Neutrophil (primary cell): ENCODE results near the gene CTNNBL1.

Experiments
- H3K27ac ChIP-seq: fragments of 200-600 bp; sonication (generic); 2 replicates; pipeline ENCODE4 v1.5.1; 2016; ENCODE audit warnings: mild to moderate bottlenecking, moderate library complexity
- H3K27me3 ChIP-seq: fragments of 200-600 bp; sonication (generic); 2 replicates; pipeline ENCODE4 v1.6.0; 2016; ENCODE audit warnings: mild to moderate bottlenecking
- H3K36me3 ChIP-seq: fragments of 200-600 bp; sonication (generic); 2 replicates; pipeline ENCODE4 v1.5.1; 2017
- H3K4me1 ChIP-seq, 2 experiments: fragments of 200-600 bp in 1 of 2; sonication (generic) in 1 of 2; 1 replicate in 1 of 2; 2 replicates in 1 of 2; pipeline versions ENCODE4 v1.5.1 to v1.6.1; 2013 to 2016; ENCODE audit warnings: low read depth in 1 of 2, low read length in 1 of 2, mild to moderate bottlenecking in 1 of 2, moderate library complexity in 1 of 2; ENCODE audit not compliant: control insufficient read depth in 1 of 2, insufficient read depth in 1 of 2
- H3K4me3 ChIP-seq, 2 experiments: fragments of 200-600 bp in 1 of 2; sonication (generic) in 1 of 2; 1 replicate in 1 of 2; 2 replicates in 1 of 2; pipeline ENCODE4 v1.5.1; 2013 to 2016; ENCODE audit warnings: low read depth in 1 of 2, low read length in 1 of 2, mild to moderate bottlenecking in 1 of 2, moderate library complexity in 1 of 2
- H3K9me3 ChIP-seq: fragments of 200-600 bp; sonication (generic); 2 replicates; pipeline ENCODE4 v1.5.1; 2016
- TF ChIP-seq, protein P1 (sequence below): fragments of 200-600 bp; sonication (generic); IDR thresholded peaks from 2 replicates; pipeline ENCODE4 v1.5.1; 2016; ENCODE audit warnings: antibody characterized with exemption

CTNNBL1 gene

GRCh38 chr20:37839955-37840354, 146.1 kb downstream of the CTNNBL1 start:
- TF ChIP-seq, protein P1, sequence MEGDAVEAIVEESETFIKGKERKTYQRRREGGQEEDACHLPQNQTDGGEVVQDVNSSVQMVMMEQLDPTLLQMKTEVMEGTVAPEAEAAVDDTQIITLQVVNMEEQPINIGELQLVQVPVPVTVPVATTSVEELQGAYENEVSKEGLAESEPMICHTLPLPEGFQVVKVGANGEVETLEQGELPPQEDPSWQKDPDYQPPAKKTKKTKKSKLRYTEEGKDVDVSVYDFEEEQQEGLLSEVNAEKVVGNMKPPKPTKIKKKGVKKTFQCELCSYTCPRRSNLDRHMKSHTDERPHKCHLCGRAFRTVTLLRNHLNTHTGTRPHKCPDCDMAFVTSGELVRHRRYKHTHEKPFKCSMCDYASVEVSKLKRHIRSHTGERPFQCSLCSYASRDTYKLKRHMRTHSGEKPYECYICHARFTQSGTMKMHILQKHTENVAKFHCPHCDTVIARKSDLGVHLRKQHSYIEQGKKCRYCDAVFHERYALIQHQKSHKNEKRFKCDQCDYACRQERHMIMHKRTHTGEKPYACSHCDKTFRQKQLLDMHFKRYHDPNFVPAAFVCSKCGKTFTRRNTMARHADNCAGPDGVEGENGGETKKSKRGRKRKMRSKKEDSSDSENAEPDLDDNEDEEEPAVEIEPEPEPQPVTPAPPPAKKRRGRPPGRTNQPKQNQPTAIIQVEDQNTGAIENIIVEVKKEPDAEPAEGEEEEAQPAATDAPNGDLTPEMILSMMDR, result no peak
- H3K27ac ChIP-seq, result no peak overlapping the region
- no peak overlapping the region for H3K4me3 ChIP-seq
- no peaks in the 10 kb centered on the region for H3K9me3 ChIP-seq
- peaks cover 38% of the 10 kb centered on the region for H3K36me3 ChIP-seq
- no peaks in the 10 kb centered on the region for H3K4me1 ChIP-seq
- no peaks in the 10 kb centered on the region for H3K27me3 ChIP-seq

DNA sequence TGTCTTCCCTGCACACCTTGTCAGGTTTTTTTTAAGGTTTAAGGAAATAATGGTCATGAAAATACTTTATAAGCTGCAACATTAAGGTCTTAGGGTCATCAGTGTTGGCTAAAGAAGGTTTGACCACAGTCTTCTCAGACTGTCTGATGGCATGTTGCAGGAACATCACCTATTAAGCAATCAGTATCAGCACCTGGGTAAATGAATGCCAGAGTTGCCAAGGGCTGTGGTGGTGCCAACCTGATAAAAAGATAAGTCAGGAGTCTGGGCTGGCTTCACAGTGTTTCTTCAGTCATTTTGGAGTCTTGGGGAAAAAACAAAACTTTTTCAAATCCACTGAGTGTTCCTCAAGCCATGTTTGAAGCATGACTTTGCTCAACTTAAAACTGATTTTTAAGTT, 147.6 kb downstream of the CTNNBL1 start:
- H3K4me3 ChIP-seq, result no peak overlapping the region
- H3K27me3 ChIP-seq, result no peaks in the 10 kb centered on the region
- H3K9me3 ChIP-seq, result no peaks in the 10 kb centered on the region
- H3K36me3 ChIP-seq, result peaks cover 52% of the 10 kb centered on the region
- TF ChIP-seq, protein P1, result no peak
- no peak overlapping the region for H3K27ac ChIP-seq
- no peaks in the 10 kb centered on the region for H3K4me1 ChIP-seq

DNA sequence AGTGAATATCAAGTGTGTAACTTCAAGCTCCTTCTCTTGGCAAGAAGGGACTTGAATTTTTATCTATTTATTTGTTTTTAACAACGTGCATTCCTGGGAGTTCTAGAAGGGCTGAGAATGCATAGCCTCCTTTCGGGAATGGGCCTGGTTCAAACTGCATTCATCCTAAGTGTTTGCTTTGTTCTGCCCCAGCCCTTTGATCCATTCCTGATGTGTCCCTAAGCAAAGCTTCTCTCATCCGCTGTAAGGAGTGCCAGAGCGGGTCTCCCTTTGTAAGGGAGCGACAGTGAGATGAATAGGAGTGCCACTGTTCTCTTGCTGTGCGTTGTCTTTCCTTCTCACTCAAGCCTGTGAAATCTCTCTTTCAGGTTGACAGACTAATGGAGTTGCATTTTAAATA, 148.1 kb downstream of the CTNNBL1 start:
- no peaks in the 10 kb centered on the region for H3K27me3 ChIP-seq
- TF ChIP-seq, protein P1, result no peak
- H3K4me3 ChIP-seq, result no peak overlapping the region
- peaks cover 55% of the 10 kb centered on the region for H3K36me3 ChIP-seq
- H3K4me1 ChIP-seq, result no peaks in the 10 kb centered on the region
- H3K9me3 ChIP-seq, result no peaks in the 10 kb centered on the region
- no peak overlapping the region for H3K27ac ChIP-seq

- TF ChIP-seq, protein P1, result no peak
- H3K4me1 ChIP-seq, result no peaks in the 10 kb centered on the region
- no peaks in the 10 kb centered on the region for H3K27me3 ChIP-seq
- H3K4me3 ChIP-seq, result no peak overlapping the region
- peaks cover 74% of the 10 kb centered on the region for H3K36me3 ChIP-seq
- no peaks in the 10 kb centered on the region for H3K9me3 ChIP-seq
- H3K27ac ChIP-seq, result no peak overlapping the region
Measured at GRCh38 chr20:37845241-37845681, 151.4 kb downstream of the CTNNBL1 start.

GRCh38 chr20:37845878-37846277, 152.0 kb downstream of the CTNNBL1 start:
- TF ChIP-seq, protein P1, result no peak
- H3K4me3 ChIP-seq, result no peak overlapping the region
- H3K4me1 ChIP-seq, result no peaks in the 10 kb centered on the region
- H3K27me3 ChIP-seq, result no peaks in the 10 kb centered on the region
- peaks cover 70% of the 10 kb centered on the region for H3K36me3 ChIP-seq
- H3K27ac ChIP-seq, result no peak overlapping the region
- H3K9me3 ChIP-seq, result no peaks in the 10 kb centered on the region

- Histone ChIP-seq H3K27ac (no peak overlapping the region), H3K9me3 (no peaks in the 10 kb centered on the region), H3K4me1 (no peaks in the 10 kb centered on the region), H3K36me3 (peaks cover 69% of the 10 kb centered on the region), H3K27me3 (no peaks in the 10 kb centered on the region), H3K4me3 (no peak overlapping the region)
- TF ChIP-seq, protein P1, result no peak
Measured at GRCh38 chr20:37846573-37846972, 152.7 kb downstream of the CTNNBL1 start.
